ENCODE results near the gene DOCK4. TPM values are rescaled to one million over a fixed set of nuclear protein-coding genes. Genes with fewer than 3 reads are reported as not detected.

DOCK4 gene
- total RNA-seq, 4 donors from 2014 or later, result 12.7 to 28.4 (median 19.5) TPM

DNA sequence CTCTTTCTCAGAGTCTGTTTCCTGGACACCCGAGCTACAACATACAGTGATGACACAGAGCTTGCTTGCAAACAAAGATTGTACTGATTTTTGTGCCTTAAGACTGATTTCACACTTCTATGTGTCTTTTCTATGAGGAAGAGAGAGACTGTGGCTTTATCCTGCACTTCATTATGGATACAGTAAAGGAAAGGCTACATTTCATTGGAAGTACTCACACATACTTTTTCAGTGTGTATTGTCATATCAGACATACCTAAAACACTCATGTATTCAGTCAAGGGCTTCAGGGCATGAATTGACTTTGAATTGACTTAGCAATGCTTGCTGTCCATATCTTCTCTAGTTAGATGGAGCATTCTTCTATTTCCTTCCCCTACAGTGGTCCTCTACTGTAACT is 508.4 kb downstream of the DOCK4 start:
- Histone ChIP-seq H3K27ac (no peak overlapping the region), H3K4me1 (no peaks in the 10 kb centered on the region), H3K27me3 (no peaks in the 10 kb centered on the region), H3K4me3 (no peak overlapping the region), H3K36me3 (no peaks in the 10 kb centered on the region), H3K9me3 (no peaks in the 10 kb centered on the region)
- no peak for TF ChIP-seq POLR2A (IDR thresholded peaks at IDR 0.05)
- TF ChIP-seq POLR2AphosphoS5 (IDR thresholded peaks at IDR 0.05), result no peak
- TF ChIP-seq CTCF (IDR thresholded peaks at IDR 0.05), result no peak
- TF ChIP-seq EP300 (IDR thresholded peaks at IDR 0.05; ENCODE audit: low read depth), result no peak
- no peak for DNase-seq
- 57% methylated on average over 1 of the region's 1 CpG; no CpG with 5 or more reads in 1 of the 2 donors for WGBS, 2 donors (ENCODE audit: low coverage in 1 of 2)
- in situ Hi-C loops (cut with MboI; ENCODE audit: low pct_ligation_motif_present in 1 of 4, low pct_unique_long_range_greater_than_20kb in 1 of 4, low sequenced_read_pairs in 3 of 4) (no loop called here), intact Hi-C loops (cut with DNase I; ENCODE audit: low total_unique reads) (no loop called here)

GRCh38 chr7:111694376-111694775 is 511.8 kb downstream of the DOCK4 start:
- H3K4me1 ChIP-seq, result no peaks in the 10 kb centered on the region
- intact Hi-C loops (cut with DNase I; ENCODE audit: low total_unique reads) (no loop called here), in situ Hi-C loops (cut with MboI; ENCODE audit: low pct_ligation_motif_present in 1 of 4, low pct_unique_long_range_greater_than_20kb in 1 of 4, low sequenced_read_pairs in 3 of 4) (no loop called here)
- DNase-seq, result no peak
- no peaks in the 10 kb centered on the region for H3K27me3 ChIP-seq
- H3K27ac ChIP-seq, result no peak overlapping the region
- WGBS, 2 donors (ENCODE audit: low coverage in 1 of 2), result 64 to 83% methylated on average over 2 of the region's 2 CpGs
- H3K4me3 ChIP-seq, result no peak overlapping the region
- no peaks in the 10 kb centered on the region for H3K36me3 ChIP-seq
- TF ChIP-seq POLR2A (IDR thresholded peaks at IDR 0.05), result no peak
- TF ChIP-seq POLR2AphosphoS5 (IDR thresholded peaks at IDR 0.05), result no peak
- TF ChIP-seq CTCF (IDR thresholded peaks at IDR 0.05), result no peak
- no peak for TF ChIP-seq EP300 (IDR thresholded peaks at IDR 0.05; ENCODE audit: low read depth)
- H3K9me3 ChIP-seq, result no peaks in the 10 kb centered on the region

DNA sequence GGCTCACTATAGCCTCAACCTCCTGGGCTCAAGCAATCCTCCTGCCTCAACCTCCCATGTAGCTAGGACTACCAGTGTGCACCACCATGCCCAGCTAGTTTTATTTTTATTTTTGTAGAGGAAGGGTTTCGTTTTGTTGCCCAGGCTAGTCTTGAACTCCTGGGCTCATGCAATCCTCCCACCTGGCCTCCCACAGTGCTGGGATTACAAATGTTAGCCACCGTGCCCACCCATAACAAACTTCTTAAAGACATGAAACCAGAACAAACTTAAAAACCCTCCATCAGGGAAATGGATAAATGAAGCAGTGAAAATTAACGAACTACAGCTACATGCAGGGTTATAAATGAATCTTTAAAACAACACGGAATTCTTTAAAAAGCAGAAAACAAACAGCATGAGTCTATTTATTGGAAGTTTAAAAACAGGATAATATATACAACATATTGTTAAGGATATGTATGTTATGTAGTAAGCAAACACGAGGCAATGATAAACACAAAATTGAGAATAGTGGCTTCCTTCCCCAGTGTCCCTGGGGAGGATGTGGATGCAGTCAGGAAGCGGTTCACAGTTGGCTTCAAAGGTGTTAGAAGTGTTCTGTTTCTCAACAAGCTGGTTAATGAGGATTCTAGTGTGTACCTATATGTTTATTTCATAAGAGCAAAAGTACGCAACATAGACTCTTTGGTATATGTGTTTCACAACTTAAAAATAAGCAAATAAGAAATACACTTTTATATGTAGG is 515.7 kb downstream of the DOCK4 start:
- H3K27ac ChIP-seq, result no peak overlapping the region
- no peaks in the 10 kb centered on the region for H3K9me3 ChIP-seq
- DNase-seq, result no peak
- TF ChIP-seq POLR2A (IDR thresholded peaks at IDR 0.05) (no peak), POLR2AphosphoS5 (IDR thresholded peaks at IDR 0.05) (no peak), CTCF (IDR thresholded peaks at IDR 0.05) (no peak), EP300 (IDR thresholded peaks at IDR 0.05; ENCODE audit: low read depth) (no peak)
- no peaks in the 10 kb centered on the region for H3K27me3 ChIP-seq
- 60 to 72% methylated on average over 7 of the region's 7 CpGs for WGBS, 2 donors (ENCODE audit: low coverage in 1 of 2)
- H3K36me3 ChIP-seq, result no peaks in the 10 kb centered on the region
- intact Hi-C loops (cut with DNase I; ENCODE audit: low total_unique reads) (no loop called here), in situ Hi-C loops (cut with MboI; ENCODE audit: low pct_ligation_motif_present in 1 of 4, low pct_unique_long_range_greater_than_20kb in 1 of 4, low sequenced_read_pairs in 3 of 4) (no loop called here)
- no peaks in the 10 kb centered on the region for H3K4me1 ChIP-seq
- H3K4me3 ChIP-seq, result no peak overlapping the region

DNA sequence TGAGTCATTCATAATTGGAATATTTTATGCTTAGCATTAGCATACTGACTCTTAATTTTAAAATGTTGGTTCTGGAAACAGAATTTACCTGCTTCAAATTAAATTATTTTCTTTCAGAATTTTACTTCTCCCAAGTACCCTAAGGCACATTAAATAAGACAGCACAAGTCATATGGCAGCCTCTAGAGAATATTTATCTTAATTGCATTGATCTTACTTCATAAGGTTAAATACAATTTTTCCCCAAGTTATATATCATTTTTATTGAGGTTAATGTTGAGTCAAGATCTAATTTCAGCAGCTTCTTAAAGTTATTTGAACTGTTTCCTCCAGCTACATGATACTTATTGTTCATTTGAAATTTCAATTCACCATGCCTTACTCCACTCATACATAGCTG is 520.9 kb downstream of the DOCK4 start:
- no peak overlapping the region for H3K27ac ChIP-seq
- TF ChIP-seq EP300 (IDR thresholded peaks at IDR 0.05; ENCODE audit: low read depth) (no peak), CTCF (IDR thresholded peaks at IDR 0.05) (no peak), POLR2AphosphoS5 (IDR thresholded peaks at IDR 0.05) (no peak), POLR2A (IDR thresholded peaks at IDR 0.05) (no peak)
- no peak for DNase-seq
- H3K4me3 ChIP-seq, result no peak overlapping the region
- intact Hi-C loops (cut with DNase I; ENCODE audit: low total_unique reads) (no loop called here), in situ Hi-C loops (cut with MboI; ENCODE audit: low pct_ligation_motif_present in 1 of 4, low pct_unique_long_range_greater_than_20kb in 1 of 4, low sequenced_read_pairs in 3 of 4) (no loop called here)
- H3K27me3 ChIP-seq, result no peaks in the 10 kb centered on the region
- no peaks in the 10 kb centered on the region for H3K4me1 ChIP-seq
- no peaks in the 10 kb centered on the region for H3K36me3 ChIP-seq
- no peaks in the 10 kb centered on the region for H3K9me3 ChIP-seq
